GM23248 (cell line): Measurements from ENCODE around the gene KLHDC8B.

Experiments
- EZH2 ChIP-seq: fragments of 200-600 bp; sonication (generic); IDR thresholded peaks from 2 replicates; pipeline ENCODE4 v1.6.1; 2018; ENCODE audit warnings: antibody characterized with exemption, mild to moderate bottlenecking; ENCODE audit not compliant: insufficient read depth, poor library complexity, severe bottlenecking
- EZH2phosphoT487 ChIP-seq: fragments of 200-600 bp; sonication (generic); IDR thresholded peaks from 2 replicates; pipeline ENCODE4 v1.6.1; 2018; ENCODE audit warnings: antibody characterized with exemption, moderate library complexity, mild to moderate bottlenecking, low read depth; ENCODE audit not compliant: insufficient read depth

DNA sequence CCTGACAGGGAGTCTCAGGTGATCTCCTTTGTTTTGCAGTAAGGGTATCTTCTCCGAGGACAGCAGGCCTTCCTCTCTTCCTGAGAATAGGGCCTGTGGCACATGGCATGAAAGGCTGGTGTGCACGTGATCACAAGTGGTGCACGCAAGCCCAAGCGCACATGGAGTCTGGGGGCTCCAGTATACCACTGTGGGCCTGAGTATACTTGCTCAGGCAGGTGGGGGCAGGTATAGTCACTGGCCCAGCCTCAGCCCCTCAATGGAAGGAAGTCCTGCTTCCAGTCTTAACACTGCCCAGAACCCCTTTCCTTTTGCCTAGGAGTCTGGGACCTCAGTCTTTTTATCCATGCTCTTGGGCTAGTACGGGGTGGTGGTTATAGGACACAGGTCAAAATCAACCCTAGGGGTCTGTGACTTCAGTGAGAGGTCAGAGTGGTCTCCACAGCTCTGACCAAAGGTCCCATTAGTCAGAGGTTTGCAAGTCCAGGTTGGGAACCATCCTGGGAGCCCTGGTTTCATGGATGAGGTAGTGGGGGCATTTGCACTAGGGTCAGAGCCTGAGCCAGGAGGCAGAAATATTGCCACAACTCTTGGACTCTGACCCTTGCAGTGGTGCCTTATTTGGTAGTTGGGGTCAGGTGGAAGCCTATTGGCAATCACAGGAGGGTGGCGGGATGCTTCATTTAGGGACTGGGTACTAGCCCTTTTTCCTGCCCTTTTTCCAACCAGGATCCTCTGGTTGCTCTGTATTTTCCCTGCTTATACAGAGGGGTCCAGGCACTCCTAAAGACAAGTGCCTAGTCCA, 4.4 kb upstream of the KLHDC8B start:
- TF ChIP-seq EZH2 (no peak), EZH2phosphoT487 (no peak)
